Keratinocyte (primary cell): ENCODE results near the gene UGT1A10. TPM values are rescaled to one million over a fixed set of nuclear protein-coding genes. Genes with fewer than 3 reads are reported as not detected.

Source experiments
- DNase-seq: peaks from one replicate; pipeline ENCODE4 v3.0.0-alpha.2; 2011; ENCODE audit warnings: low read depth, missing footprints, low spot score
- FAIRE-seq: peaks from 2 replicates; lab custom pipeline; 2011; peaks lifted over from hg19 to GRCh38; lab: Jason Lieb, UNC
- H2AFZ ChIP-seq: 2 replicates; pipeline ENCODE4 v1.6.0; 2012; ENCODE audit warnings: low read length, control low read depth, inconsistent platforms; ENCODE audit not compliant: control insufficient read depth
- H3K27ac ChIP-seq: 2 replicates; pipeline ENCODE4 v1.5.1; 2011; ENCODE audit warnings: low read length; ENCODE audit not compliant: control insufficient read depth, insufficient read depth
- H3K27me3 ChIP-seq: 3 replicates; pipeline ENCODE4 v1.6.0; 2011; ENCODE audit warnings: low read length; ENCODE audit not compliant: control insufficient read depth, insufficient read depth; ENCODE audit errors: extremely low read depth
- H3K36me3 ChIP-seq, 2 experiments: 2 replicates in 1 of 2; 3 replicates in 1 of 2; pipeline ENCODE4 v1.5.1; 2011; ENCODE audit warnings: low read length in 2 of 2, mild to moderate bottlenecking in 1 of 2; ENCODE audit not compliant: control insufficient read depth in 2 of 2, insufficient read depth in 2 of 2; ENCODE audit errors: extremely low read depth in 1 of 2
- H3K4me1 ChIP-seq: 3 replicates; pipeline ENCODE4 v1.5.1; 2011; ENCODE audit warnings: low read length; ENCODE audit not compliant: control insufficient read depth, insufficient read depth; ENCODE audit errors: extremely low read depth
- H3K4me2 ChIP-seq: 3 replicates; pipeline ENCODE4 v1.6.0; 2011; ENCODE audit warnings: low read depth, low read length; ENCODE audit not compliant: control insufficient read depth, insufficient read depth; ENCODE audit errors: extremely low read depth
- H3K4me3 ChIP-seq, 3 experiments: fragments of 200-600 bp in 1 of 3; sonication (generic) in 1 of 3; 2 replicates in 2 of 3; 3 replicates in 1 of 3; pipeline ENCODE4 v1.5.1; 2011 to 2016; ENCODE audit warnings: low read length in 3 of 3, mild to moderate bottlenecking in 3 of 3, control low read depth in 2 of 3, inconsistent platforms in 1 of 3, low read depth in 1 of 3, mixed read lengths in 1 of 3, mixed run types in 1 of 3, moderate library complexity in 1 of 3; ENCODE audit not compliant: control insufficient read depth in 2 of 3, insufficient read depth in 2 of 3; ENCODE audit errors: extremely low read depth in 1 of 3
- H3K79me2 ChIP-seq: 2 replicates; pipeline ENCODE4 v1.6.0; 2012; ENCODE audit warnings: low read length; ENCODE audit not compliant: control insufficient read depth, insufficient read depth
- H3K9ac ChIP-seq: 3 replicates; pipeline ENCODE4 v1.6.0; 2011; ENCODE audit warnings: low read length; ENCODE audit not compliant: control insufficient read depth, insufficient read depth; ENCODE audit errors: extremely low read depth
- H3K9me1 ChIP-seq: 3 replicates; pipeline ENCODE4 v1.6.0; 2011; ENCODE audit warnings: low read length; ENCODE audit not compliant: control insufficient read depth, insufficient read depth; ENCODE audit errors: extremely low read depth
- H3K9me3 ChIP-seq: 2 replicates; pipeline ENCODE4 v1.5.1; 2012; ENCODE audit warnings: low read depth, low read length; ENCODE audit not compliant: control insufficient read depth
- H4K20me1 ChIP-seq: 3 replicates; pipeline ENCODE4 v1.6.0; 2011; ENCODE audit warnings: low read length; ENCODE audit not compliant: control insufficient read depth, insufficient read depth; ENCODE audit errors: extremely low read depth
- EZH2 ChIP-seq: IDR thresholded peaks from one replicate; pipeline ENCODE4 v1.6.1; 2012; ENCODE audit warnings: inconsistent platforms, mild to moderate bottlenecking, low read length, moderate library complexity
- dilution Hi-C: fragments of 300-500 bp; cut with MboI; formaldehyde crosslinking; loops from one replicate; pipeline ENCODE4 v1.7.0; 2020; ENCODE audit warnings: low sequenced_read_pairs; ENCODE audit not compliant: extremely low pct_ligation_motif_present
- polyA plus RNA-seq, 5 experiments: library from polyadenylated mRNA; depleted of rRNA in 3 of 5; stranded (reverse) in 3 of 5; stranded (forward) in 1 of 5; unstranded in 1 of 5; fragments of >200 nt; gene quantifications; 1 replicate in 1 of 5; 2 replicates in 3 of 5; 3 replicates in 1 of 5; pipeline versions ENCODE4 v1.2.1 to v1.2.3, GENCODE V29; 2011 to 2012; ENCODE audit warnings: missing spikeins in 2 of 5, low read depth in 1 of 5, low replicate concordance in 1 of 5
- TF ChIP-seq, protein P1 (sequence below), 3 experiments: IDR thresholded peaks in 1 of 3; conservative IDR thresholded peaks in 1 of 3; optimal IDR thresholded peaks in 1 of 3; 2 replicates in 2 of 3; 3 replicates in 1 of 3; pipeline versions ENCODE3 to v1.5.1; 2011; ENCODE audit warnings: low read length in 3 of 3, mild to moderate bottlenecking in 3 of 3, moderate library complexity in 2 of 3, control low read depth in 1 of 3, inconsistent platforms in 1 of 3; ENCODE audit not compliant: insufficient read depth in 2 of 3; ENCODE audit errors: extremely low read depth in 1 of 3

UGT1A10 gene
- polyA plus RNA-seq, 1 donor (not counting 4 experiments of a cell fraction or from before 2014, with no cell fraction given) = 2.0 TPM

DNA sequence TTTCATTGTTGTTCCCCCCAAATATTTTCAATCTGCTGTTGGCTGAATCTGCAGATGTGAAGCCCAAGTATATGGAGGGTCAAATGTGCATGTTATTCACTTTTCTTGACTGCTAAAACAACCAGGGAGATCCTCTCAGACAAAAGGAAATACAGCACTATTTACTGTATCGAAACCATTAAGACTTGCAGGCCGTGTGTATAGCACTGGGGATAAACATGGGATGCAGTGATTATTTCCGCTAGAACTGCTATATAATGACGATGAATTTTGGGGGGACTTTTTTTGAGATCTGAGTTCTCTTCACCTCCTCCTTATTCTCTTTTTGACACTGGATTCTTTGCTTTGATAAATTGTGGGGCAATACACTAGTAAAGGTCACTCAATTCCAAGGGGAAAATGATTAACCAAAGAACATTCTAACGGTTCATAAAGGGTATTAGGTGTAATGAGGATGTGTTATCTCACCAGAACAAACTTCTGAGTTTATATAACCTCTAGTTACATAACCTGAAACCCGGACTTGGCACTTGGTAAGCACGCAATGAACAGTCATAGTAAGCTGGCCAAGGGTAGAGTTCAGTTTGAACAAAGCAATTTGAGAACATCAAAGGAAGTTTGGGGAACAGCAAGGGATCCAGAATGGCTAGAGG lies 120.3 kb downstream of the UGT1A10 start:
- TF ChIP-seq, protein P1, sequence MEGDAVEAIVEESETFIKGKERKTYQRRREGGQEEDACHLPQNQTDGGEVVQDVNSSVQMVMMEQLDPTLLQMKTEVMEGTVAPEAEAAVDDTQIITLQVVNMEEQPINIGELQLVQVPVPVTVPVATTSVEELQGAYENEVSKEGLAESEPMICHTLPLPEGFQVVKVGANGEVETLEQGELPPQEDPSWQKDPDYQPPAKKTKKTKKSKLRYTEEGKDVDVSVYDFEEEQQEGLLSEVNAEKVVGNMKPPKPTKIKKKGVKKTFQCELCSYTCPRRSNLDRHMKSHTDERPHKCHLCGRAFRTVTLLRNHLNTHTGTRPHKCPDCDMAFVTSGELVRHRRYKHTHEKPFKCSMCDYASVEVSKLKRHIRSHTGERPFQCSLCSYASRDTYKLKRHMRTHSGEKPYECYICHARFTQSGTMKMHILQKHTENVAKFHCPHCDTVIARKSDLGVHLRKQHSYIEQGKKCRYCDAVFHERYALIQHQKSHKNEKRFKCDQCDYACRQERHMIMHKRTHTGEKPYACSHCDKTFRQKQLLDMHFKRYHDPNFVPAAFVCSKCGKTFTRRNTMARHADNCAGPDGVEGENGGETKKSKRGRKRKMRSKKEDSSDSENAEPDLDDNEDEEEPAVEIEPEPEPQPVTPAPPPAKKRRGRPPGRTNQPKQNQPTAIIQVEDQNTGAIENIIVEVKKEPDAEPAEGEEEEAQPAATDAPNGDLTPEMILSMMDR (optimal IDR thresholded peaks at IDR 0.05 in 1 of 3, IDR thresholded peaks at IDR 0.05 in 1 of 3, conservative IDR thresholded peaks at IDR 0.05 in 1 of 3; ENCODE audit: extremely low read depth in 1 of 3, insufficient read depth in 2 of 3, low read length in 3 of 3) = no peak
- dilution Hi-C loops = no loop called here
- Histone ChIP-seq H3K4me2 (no peak overlapping the region), H3K79me2 (peaks cover 4% of the 10 kb centered on the region), H3K27ac (no peak overlapping the region), H3K4me3 (no peak overlapping the region), H3K36me3 (peaks cover 2 to 8% of the 10 kb centered on the region in 2 experiments), H3K9ac (no peak overlapping the region), H3K9me3 (no peaks in the 10 kb centered on the region), H2AFZ (no peak overlapping the region), H3K27me3 (no peaks in the 10 kb centered on the region), H3K9me1 (no peaks in the 10 kb centered on the region), H4K20me1 (peaks cover 2% of the 10 kb centered on the region), H3K4me1 (peaks cover 15% of the 10 kb centered on the region)
- no peak for FAIRE-seq
- DNase-seq = no peak

DNA sequence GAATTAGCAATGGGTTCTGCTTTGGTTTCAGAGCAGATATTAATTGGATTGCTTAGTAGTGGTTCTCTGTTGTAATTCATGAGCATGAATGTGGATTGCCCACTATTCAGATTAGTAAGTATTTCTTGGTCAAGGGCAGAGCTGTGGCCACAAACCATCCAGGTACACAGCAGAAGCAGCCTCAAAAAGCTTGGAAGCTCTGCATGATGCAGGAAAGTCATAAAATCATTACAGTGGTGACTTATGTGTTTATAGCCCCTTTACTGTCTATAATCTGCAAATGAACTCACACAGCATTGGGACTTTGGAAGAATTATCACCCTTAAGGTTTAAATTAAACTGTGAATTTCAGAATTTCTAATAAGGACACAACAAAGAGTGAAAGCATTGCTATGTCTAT lies 121.9 kb downstream of the UGT1A10 start:
- no peak overlapping the region for H3K27ac ChIP-seq
- H4K20me1 ChIP-seq = peaks cover 2% of the 10 kb centered on the region
- H3K9me1 ChIP-seq = no peaks in the 10 kb centered on the region
- no peak overlapping the region for H3K4me3 ChIP-seq
- dilution Hi-C loops = no loop called here
- no peaks in the 10 kb centered on the region for H3K27me3 ChIP-seq
- peaks cover 5% of the 10 kb centered on the region for H3K79me2 ChIP-seq
- H3K4me2 ChIP-seq = no peak overlapping the region
- H3K9ac ChIP-seq = no peak overlapping the region
- FAIRE-seq = no peak
- TF ChIP-seq, protein P1 (optimal IDR thresholded peaks at IDR 0.05 in 1 of 3, IDR thresholded peaks at IDR 0.05 in 1 of 3, conservative IDR thresholded peaks at IDR 0.05 in 1 of 3; ENCODE audit: extremely low read depth in 1 of 3, insufficient read depth in 2 of 3, low read length in 3 of 3) = no peak
- no peak for TF ChIP-seq EZH2
- DNase-seq = no peak
- H3K4me1 ChIP-seq = peaks cover 21% of the 10 kb centered on the region
- H2AFZ ChIP-seq = no peak overlapping the region
- no peaks in the 10 kb centered on the region for H3K9me3 ChIP-seq
- peaks cover 2 to 8% of the 10 kb centered on the region in 2 experiments for H3K36me3 ChIP-seq
